NCI-H748 (cell line): Measurements from ENCODE around the gene TGFB1.

Experiments used
- DNase-seq: peaks from one replicate; lab custom pipeline; 2025; ENCODE audit not compliant: unreplicated experiment; lab: John Stamatoyannopoulos, UW

TGFB1 gene

DNA sequence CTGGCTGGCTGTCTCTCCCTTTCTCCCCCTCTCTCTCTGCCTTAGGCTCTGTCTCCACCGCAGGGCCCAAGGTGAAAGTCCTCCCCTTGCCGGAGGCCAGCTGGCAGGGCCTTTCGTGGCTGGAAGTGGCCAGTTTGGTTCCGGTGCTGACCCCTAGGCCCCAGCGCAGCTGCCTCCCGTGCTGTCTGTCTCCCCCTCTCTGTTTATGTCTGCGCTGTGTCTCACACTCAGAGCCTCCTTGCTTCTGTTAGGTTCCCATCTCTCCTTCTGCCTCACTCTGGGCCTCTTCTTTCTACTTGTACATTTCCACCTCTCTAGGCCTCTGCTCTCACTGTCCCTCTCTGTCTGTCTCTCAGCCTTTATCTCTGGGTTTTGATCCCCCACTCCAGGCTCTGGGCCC is 30.7 kb downstream of the TGFB1 start:
- DNase-seq = no peak

DNA sequence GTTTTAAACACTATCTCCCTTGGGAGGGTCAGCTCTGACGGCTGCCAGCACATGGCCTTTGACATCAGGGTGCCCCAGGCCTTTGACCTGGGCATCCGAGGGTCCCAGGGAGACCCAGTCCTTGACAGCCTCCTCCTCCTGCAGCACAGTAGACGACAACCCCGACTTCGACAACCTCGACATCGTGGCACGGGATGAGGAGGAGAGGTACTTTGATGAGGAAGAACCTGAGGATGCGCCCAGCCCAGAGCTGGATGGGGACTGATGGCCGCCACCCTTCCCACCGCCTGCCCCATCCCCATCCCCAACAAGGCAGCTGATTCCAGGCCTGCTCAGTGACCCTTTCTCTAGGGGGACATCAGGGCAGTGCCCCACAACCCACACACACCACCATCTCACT is 31.3 kb downstream of the TGFB1 start:
- DNase-seq = no peak

DNA sequence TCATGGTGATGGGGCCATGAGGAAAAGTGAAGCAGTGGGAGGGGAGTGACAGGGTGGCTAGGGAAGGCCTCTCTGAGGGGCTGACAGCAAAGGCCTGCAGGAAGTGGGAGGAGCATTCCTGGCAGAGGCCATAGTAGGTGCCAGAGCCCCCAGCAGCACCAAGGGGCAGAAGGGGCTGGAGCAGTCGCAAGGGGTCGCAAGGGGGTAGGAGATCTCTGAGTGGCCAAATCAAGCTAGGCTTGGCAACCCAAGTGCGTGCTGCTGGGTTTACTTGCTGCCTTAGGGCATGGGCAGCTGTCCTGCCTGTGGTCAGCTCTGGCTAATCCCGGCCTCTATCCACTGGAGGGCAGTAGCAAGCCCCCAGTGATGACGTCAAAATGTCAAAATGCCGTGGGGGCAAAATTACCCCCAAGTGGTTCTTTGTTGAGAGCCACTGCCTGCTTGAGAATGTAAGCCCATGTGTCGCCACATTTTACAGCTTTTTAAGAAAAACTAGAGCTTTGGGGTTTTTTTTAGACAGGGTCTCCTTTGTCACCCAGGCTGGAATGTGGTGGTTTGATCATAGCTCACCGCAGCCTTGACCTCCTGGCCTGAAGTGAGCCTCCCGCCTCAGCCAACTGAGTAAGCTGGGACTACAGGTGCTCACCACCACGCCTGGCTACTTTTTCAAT is 32.0 kb downstream of the TGFB1 start:
- DNase-seq = peak; percentile 52

DNA sequence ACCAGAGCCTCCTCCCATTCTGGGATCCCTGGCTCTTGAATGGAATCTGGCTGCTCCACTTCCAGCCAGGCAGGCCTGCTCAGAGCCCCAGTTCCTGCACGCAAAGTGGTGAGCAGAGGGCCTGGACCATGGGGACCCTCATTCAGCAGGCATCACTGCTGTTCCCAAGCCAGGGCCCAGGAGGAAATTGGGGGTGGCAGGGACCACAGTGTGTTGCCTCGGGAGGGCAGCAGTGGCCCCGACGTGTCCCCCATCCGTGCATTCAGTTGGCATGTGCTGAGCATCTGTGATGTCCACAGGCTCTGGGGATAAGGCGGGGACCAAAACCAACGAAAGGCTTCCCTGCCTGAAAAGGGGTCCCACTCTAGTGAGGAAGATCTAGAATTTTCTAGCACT is 32.5 kb downstream of the TGFB1 start:
- DNase-seq = no peak

- no peak for DNase-seq
Observed at GRCh38 chr19:41320568-41320967, 33.2 kb downstream of the TGFB1 start.

DNA sequence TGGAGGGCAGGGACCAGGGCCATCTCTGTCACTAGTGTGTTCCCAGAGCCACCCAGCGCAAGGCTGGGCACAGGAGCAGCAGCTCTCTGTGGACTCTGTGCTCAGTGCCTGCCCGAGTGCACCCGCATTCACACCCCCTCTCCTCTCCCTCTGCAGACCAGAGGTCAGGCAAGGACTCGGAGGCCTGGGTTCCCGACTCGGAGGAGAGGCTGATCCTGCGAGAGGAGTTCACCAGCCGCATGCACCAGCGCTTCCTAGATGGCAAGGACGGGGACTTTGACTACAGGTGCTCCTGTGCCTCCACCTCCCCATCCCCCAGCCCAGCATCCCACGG is 33.6 kb downstream of the TGFB1 start:
- DNase-seq = no peak

DNA sequence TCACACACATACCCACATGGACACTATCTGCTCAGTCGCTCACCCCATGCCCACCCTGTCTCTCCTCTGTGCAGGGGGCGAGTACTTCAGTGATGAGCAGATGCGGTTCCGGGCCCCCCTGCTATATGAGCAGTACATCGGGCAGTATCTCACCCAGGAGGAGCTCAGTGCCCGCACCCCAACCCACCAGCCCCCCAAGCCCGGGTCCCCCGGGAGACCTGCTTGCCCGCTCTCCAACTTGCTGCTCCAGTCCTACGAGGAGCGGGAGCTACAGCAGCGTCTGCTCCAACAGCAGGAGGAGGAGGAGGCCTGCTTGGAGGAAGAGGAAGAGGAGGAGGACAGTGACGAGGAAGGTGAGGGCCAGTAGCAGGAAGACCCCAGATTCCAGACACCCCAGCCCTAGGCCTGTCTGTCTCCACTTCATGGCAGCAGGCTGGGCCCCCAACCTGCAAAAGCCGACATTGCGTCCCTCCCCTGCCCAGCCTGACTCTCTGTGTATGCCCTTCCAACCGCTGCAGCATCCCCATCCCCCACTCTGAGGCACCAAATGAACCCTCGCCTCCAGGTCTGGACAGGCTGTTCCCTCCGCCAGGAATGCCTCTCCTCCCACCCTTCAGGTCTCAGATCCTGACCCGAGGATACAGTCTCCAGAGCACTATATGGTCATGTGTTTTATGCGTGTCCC is 34.1 kb downstream of the TGFB1 start:
- DNase-seq = no peak

GRCh38 chr19:41318696-41319499 is 34.8 kb downstream of the TGFB1 start:
- DNase-seq = no peak

DNA sequence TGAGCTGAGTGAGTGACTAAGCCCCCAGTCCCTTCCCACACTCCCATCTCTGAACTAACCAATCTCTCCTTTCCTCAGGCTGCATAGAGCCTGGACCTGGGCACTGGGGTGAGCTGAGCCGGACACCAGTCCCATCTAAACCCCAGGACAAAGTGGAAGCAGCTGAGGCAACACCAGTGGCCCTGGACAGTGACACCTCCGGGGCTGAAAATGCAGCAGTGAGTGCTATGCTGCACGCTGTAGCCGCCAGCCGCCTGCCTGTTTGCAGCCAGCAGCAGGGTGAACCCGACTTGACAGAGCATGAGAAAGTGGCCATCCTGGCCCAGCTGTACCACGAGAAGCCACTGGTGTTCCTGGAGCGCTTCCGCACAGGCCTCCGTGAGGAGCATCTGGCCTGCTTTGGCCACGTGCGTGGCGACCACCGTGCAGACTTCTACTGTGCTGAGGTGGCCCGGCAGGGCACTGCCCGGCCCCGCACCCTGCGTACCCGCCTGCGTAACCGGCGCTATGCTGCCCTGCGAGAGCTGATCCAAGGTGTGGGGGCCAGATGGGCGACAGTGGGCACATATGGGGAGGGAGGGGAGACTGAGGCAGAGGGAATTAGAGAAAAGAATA is 37.3 kb downstream of the TGFB1 start:
- no peak for DNase-seq

GRCh38 chr19:41311613-41312012 is 42.1 kb downstream of the TGFB1 start:
- no peak for DNase-seq

GRCh38 chr19:41311072-41311471 is 42.6 kb downstream of the TGFB1 start:
- no peak for DNase-seq

DNA sequence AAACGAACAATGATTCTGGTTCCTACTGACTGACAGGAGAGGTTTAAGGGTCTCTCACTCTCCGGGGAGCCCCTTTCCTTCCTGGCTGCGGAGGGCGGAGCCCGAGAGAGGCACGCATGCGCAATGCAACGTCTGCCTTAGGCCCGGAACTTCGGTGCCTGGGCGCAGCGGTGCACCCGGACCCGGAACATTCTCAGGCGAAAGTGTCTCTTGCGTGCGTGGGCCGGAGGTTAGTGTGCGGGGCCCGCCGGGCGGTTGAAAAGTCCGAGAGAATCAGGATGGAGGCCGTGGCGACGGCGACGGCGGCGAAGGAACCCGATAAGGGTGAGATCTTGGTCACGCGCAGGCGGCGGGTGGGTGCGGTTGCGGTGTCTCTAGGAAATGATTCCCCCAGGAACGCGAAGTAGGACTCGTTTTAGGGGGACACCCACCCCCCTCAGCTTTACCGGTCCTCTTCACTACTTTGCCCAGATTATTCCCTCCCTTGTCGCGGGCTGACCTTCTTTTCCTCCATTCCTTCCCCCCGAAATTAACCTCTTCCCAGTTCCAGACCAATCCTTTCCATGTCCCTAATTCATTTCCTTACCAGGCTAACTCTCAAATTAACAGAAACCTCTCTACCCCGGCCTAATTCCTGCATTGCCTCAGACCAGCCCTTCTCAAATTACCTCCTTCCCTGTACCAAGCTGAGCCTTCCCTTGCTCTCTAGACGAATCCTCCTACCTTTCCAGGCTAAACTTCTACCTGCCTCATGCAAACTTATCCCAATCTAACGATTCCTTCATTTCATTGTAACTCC is 43.5 kb downstream of the TGFB1 start, which contains the start of gene CCDC97:
Gene CCDC97 (plus strand): TSS at position 140 of the 799 bp plus-strand sequence. CDS start 139 bp downstream, at position 279.
- peak; percentile 92 for DNase-seq

GRCh38 chr19:41309180-41310032 is 44.3 kb downstream of the TGFB1 start:
- DNase-seq = peak; percentile 37

DNA sequence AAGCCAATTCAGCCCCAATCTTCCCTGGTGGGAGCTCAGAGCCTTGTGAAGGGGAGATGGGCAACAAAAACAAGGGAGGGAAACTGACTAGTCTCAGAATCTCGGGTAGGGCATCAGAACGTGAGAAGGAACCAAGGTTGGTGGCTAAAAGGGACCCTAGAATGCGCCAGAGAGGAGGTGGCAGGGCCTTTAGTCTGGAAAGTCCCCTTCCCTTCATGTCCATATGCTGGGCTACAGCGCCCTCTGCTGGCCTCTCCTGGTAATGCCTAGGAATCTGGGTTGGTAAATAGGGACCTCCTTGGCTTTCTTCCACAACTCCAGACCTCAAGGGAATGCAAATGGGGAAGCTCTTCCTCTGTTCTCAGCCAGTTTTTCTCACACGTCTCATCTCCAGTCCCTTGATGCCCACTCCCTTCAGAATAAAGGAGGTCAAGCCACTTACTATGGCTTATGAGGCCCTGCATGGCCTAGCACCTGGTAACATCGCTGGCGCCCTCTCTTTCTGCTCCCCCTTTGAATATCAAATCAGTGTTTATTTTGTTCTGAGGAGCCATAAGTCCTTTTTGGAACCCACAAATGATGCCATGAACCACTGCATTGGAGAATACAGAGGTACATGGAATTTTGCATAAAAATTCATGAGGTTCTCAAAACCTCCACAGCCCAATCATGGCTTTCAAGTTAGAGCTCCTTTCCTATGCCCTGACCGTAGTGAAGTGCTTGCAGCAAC is 45.1 kb downstream of the TGFB1 start:
- peak; percentile 86 for DNase-seq

- no peak for DNase-seq
Observed at GRCh38 chr19:41307954-41308449, 45.7 kb downstream of the TGFB1 start.

DNA sequence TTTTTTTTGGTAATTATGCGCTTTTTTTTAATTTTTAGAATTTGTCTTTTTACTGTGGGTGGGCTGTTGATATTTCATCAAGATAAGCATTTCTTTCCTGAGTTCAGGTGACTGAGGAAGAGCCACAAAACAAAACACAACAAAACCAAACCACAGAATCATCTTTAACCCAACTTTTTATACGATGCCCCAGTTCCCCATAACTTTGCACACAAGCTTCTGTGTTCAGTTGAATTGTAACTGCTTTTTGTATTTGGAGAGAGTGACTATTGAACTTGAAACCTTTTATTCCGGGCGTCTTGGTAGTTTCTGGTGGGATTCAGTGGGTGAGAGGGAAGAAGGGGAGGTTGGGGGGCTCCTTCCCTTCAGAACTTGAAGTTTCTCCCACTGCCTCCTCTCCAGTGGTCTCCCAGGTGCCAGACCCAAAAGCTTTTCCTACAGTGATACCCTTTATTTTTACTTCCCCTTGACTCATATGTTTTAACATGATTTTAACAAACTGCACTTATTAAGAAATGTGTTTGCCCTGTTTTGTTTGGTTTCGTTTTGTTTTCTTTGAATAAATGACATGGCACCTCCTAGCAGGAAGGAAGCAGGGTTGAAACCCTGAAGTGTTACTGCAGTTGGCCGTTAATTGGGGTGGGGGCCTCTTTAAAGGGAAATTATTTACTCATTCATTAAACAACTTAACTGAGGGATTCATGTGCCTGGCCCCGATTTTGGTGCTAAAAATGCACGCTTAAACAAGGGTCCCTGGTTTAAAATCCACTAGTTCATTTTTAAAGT is 46.4 kb downstream of the TGFB1 start:
- DNase-seq = no peak

DNA sequence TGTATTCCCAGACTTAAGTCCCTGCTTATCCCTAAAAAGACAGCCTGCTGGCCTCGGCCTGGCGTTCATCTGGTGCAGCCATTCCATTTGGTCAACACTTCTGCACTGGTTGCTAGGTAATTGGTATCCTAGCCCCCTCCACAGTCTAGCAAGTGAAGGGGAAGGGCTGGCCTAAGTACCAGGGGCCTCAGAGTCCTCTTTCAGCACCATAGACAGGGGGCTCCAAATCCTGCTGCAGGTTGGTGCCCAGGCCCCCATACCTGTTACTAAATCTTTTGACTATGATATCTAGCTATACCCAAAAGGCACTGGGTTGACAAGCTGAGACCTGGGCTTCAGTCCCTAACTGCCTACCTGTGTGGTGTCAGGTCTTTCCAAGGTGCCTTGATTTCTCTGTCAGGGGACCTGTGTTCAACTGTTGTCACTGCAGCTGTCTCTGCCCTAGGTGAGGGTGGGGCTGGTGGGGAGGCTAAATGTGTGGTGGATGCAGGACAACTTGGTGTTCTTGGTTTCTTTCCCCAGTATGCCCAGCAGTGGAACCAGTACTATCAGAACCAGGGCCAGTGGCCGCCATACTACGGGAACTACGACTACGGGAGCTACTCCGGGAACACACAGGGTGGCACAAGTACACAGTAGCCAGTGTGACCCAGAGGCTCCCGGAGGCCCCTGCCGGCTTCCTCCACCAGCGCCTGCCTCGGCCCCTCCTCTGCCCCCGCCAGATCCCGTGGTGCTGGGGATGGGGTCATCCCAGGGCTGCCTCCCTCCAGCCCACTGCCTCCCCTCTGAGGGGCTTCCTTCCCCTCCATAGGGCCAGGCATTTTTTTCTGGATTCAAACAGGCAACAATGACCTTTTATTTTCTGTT is 47.6 kb downstream of the TGFB1 start:
- DNase-seq = no peak
